OCI-M2 (cell line): ENCODE results near the gene JADE2.
"Not testable (repeated sequence)": the region's sequence is repeated elsewhere in the genome, so short reads cannot be mapped to it uniquely, and the experiment has no call there.

Experiments used
- DNase-seq: peaks from one replicate; lab custom pipeline; 2025; ENCODE audit not compliant: unreplicated experiment; lab: John Stamatoyannopoulos, UW

The JADE2 gene

DNA sequence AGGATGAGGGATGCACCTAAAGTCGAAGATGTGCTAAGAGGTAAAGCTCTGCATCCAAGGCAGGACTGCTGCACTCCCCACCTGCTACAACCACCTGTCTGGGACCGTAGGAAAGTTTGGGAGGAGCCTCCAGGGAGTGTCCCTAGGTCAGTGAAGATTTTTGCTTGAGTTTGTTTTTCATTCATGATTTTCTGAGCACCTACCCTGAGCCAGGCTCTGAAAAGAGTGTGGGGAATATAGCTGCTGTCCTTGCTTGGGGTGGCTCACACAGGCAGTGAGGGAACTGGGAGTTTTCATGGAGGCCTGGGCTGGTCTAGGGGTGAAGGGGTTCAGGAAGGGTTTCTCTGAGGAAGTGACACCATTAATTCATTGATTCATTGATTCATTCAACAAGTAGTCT lies 58.3 kb downstream of the JADE2 start:
- DNase-seq, result no peak

- DNase-seq, result no peak
Observed at GRCh38 chr5:134584662-134585061, 59.2 kb downstream of the JADE2 start.

DNA sequence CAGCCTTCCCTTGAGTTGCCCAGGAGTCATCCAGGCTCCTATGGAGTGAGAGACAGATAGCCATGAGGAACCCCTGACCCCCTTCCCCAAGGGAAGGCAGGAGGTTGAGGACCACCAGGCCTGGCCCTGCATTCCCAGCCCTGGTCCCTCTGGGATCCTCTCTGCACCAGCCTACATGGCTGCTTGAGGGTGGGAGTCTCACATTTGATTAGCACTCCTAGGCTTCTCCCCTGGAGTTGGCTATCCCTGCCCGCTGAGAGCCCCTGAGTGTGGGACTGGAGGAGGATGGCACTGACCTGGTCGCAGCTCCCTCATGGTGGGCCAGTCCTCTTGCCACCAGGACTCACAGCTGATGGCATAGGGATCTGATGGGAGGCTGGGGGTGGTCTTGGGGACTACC lies 60.5 kb downstream of the JADE2 start:
- DNase-seq, result no peak

- no peak for DNase-seq
Observed at GRCh38 chr5:134586866-134587524, 61.5 kb downstream of the JADE2 start.

GRCh38 chr5:134590992-134591659 lies 65.7 kb downstream of the JADE2 start:
- no peak for DNase-seq

DNA sequence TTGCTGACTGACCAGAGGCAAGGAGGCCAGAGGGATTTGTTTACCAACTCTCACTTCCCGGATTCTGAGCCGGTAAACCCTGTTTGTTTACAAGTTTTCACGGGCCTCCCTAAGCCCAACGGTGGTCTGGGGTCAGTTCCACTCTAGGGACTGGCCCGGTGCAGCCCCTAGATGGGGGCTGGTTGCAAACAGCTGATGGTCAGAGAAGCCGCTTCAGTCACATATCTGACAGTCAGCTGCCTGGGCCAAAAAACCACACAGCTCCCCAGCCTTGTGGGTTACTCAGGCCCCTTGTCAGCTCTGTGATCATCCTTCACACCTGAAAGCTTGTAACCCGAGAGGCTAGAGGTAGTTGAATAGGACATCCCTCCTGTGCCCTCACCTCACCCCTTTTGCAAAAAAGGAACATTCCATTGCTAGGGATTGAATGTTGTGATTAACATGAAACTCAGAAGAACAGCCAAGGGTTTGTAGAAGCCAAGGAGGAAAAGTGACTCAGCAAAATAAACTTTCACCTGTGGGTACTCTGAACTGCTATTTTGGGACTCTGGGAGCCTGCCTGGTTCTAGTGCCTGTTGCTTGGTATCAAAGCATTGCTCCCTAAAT lies 66.8 kb downstream of the JADE2 start:
- DNase-seq, result no peak

GRCh38 chr5:134594336-134594735 lies 68.9 kb downstream of the JADE2 start:
- DNase-seq, result no peak

- DNase-seq, result no peak
Observed at GRCh38 chr5:134594797-134595457, 69.5 kb downstream of the JADE2 start.

DNA sequence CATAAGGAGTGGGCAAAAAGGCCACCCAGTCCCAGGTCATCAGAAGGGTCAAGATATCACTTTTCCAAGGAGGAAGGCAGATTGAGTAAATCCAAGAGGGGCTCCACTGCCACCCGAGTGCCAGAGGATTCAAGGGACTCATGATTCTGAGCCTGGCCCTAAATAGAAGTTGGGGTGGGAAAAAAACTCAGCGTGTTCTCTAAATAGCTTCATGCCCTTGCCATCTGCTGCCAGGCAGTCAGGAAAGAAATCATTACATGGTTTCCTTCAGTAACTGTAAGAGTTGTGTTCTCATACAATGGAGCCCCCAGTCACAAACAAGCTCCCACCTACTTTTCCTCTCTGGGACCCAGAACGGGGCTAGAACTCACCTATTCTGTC lies 70.0 kb downstream of the JADE2 start:
- DNase-seq, result no peak

- not testable (repeated sequence) for DNase-seq
Observed at GRCh38 chr5:134599820-134600219, 74.3 kb downstream of the JADE2 start.

DNA sequence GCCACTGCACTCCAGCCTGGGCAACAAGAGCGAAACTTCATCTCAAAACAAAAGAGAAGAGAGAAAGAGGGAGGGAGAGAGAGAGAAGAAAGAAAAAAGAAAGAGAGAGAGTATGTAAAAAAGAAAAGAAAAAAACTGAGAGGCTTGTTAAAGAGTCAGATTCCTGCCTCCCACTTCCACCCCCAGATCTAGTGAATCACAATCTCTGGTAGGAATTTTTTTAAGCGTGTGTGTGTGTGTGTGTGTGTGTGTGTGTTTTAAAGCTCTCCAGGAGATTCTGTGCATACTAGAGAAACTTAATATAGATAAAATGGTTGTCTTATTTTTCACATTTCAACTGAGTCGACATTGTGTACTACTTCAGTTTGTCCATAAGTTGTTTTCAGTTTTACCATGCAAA lies 75.1 kb downstream of the JADE2 start:
- DNase-seq, result no peak

DNA sequence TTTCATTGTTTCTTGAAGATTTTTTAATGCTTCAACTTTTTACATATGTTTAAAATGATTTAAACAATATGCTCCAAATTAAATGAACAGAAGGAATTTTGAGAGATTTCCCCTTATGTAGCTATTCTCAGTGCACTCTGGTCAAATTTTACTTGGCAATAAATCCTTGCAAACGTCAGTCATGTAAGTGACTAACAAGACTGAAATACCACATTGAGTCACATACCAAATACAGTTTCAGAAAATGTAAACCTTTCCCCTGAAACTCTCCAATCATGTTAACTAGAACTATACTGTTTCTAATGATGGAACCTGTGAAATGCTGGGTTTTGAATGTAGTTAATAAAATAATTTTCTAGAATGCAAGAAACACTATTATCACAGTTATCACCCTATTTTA lies 77.6 kb downstream of the JADE2 start:
- DNase-seq, result no peak

- no peak for DNase-seq
Observed at GRCh38 chr5:134604908-134605307, 79.4 kb downstream of the JADE2 start.

DNA sequence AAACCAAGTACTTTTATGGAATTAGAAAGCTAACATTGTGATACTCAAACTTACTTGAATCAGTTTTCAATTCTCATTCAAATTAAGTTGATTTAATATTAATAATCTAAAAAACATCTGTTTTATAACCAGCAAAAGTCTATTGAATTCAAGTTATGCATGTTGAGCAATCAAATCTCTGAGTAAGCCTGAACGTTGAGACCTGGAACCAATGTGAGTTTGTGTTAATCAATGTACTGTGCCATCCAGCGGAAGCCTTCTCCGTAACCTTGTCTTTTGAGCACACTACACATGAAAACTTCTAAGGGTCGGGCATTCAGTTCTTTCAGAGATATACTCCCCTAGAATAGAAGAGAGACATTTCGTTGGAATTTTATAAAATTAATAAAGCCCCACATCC lies 81.3 kb downstream of the JADE2 start:
- no peak for DNase-seq

GRCh38 chr5:134608555-134608954 lies 83.1 kb downstream of the JADE2 start:
- DNase-seq, result no peak

DNA sequence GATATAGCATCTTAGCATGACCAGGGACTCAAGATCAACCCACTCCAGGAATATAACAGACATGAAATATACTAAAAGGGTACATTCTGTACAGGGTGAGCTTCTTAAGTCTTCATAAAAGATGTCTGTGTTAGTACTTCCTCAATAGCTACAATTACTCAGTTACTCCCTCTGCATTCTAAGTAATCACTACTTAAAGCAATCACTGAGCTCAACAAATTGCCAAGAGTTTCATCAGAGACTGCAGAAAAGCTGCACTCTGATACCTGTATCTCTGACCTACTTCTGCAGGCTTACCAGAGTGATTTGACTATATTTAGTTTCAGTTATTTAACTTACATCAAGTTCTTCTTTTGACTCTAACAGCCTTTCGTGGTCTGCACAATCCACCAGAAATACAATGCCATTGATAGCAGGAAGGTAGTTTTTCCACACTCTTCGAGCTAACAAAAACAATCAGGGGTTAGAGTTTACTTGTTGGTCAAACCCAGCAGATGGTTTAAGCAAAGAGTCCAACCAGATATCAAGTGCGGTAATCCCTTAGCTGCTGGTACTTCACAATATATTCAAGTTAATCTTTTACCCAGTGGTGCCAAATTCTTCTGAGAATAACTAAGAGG lies 83.9 kb downstream of the JADE2 start:
- DNase-seq, result no peak

- DNase-seq, result no peak
Observed at GRCh38 chr5:134610725-134611124, 85.3 kb downstream of the JADE2 start.

- DNase-seq, result no peak
Observed at GRCh38 chr5:134611515-134611914, 86.0 kb downstream of the JADE2 start.

DNA sequence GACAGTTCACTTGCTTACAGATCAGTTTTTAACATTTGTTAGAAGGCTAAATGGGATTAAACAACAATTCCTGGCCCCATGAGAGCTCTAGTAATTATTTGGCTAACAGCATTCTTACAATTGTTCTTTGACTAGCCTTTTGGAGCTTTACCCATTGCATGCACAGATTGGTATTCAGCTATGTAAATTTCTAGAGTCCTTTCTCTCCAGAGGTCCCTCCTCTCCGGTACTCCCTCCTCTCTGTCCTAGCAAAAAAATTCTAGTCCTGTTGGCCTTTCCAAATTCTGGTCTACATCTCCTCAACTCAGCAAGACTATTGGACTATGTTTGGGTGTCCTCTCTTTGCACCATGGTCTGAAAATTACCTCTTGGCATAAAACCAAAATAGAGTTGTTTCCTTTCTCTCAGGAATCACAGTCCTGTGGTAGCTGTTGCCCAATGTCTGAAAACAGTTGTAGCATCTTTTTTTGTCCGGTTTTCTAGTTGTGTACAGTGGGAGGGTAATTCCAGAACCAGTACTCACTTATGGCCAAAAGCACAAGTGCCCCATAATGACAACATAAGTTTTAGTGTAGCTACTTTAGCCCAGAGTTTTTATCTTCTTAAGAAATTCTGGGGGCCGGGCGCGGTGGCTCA lies 89.1 kb downstream of the JADE2 start:
- no peak for DNase-seq

GRCh38 chr5:134620634-134621033 lies 95.2 kb downstream of the JADE2 start:
- DNase-seq, result no peak

- no peak for DNase-seq
Observed at GRCh38 chr5:134625559-134625958, 100.1 kb downstream of the JADE2 start.
